ENCODE data around the gene IGSF21.

Gene IGSF21

DNA sequence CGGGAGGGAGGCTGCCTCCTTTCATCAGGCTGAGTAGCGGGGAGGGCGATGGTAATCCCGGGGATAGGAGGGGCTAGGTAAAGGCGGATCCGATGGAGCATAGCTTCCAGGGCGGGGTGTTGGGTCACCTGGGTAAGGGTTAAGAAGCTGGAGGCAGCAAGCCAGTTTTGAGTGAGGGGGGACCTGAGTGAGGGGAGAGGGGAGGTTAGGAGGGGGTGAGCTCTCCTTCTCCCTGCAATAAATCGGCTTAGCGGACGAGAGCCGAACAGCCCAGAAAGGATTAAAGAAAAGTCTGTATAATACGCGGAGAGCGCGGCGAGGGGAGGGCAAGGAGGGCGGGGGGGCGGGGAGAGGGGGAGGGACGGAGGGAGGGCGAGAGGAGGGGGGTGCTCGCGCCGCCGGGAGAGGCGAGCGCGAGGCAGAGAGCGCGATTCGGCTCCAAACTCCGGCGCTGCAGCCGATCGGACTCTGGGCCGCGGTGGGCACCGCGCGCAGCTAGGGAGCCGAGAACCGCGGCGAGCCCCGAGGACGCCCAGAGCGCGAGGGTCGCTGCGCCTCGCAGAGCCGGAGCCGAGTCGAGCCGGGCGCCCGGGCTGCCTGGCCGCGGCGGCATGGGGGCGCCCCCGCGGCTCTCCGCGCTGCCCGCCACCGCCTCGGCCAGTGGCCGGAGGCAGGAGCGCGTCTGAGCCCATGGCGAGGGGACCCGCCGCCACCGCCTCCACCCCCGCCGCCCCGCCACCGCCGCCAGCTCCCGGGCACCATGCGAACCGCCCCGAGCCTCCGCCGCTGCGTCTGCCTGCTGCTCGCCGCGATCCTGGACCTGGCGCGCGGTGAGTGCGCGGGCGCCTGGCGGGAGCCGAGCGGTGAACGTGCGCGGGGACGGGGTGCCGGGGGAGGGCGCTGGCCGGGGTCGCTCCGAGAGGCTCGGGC, at the start of gene IGSF21:
Gene IGSF21, plus strand, starts transcription at position 430 of the 930 bp plus-strand sequence. Its CDS starts 331 bp downstream, at position 761.
- no peak for DNase-seq

DNA sequence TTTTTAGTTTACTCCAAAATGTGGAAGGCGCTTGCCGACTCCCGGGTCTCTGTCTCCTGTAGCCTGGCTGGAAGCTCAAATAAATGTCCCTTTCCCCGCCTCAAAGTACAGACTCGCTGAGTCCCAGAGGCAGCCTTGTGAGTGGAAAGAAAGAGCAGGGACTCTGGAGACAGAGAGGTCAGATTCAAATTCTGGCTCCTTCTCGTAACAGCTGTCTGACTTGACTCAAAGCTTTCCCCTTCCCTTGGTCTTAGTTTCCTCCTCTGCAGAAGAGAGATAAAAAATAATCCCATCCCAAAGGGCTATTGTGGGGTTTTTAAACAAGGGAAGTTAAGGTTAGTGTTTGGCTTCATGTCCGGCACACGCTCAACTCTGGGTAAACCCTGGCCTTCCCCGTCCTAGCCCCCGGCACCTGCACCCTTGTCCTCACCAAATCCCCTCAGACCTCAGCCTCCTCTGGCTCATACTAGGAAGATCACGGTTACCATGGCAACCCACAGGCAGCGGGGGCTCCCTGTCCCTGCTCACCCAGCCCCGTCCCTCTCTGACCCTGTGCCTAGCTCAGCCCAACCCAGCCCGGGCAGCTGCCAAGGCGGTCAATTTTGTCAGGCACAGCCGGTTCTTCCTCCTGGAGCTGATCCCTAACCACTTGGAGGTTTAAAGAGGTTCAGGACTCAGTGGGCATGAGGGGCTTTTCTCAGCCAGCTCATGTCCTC, 49.2 kb upstream of the IGSF21 start:
- no peak for DNase-seq

DNA sequence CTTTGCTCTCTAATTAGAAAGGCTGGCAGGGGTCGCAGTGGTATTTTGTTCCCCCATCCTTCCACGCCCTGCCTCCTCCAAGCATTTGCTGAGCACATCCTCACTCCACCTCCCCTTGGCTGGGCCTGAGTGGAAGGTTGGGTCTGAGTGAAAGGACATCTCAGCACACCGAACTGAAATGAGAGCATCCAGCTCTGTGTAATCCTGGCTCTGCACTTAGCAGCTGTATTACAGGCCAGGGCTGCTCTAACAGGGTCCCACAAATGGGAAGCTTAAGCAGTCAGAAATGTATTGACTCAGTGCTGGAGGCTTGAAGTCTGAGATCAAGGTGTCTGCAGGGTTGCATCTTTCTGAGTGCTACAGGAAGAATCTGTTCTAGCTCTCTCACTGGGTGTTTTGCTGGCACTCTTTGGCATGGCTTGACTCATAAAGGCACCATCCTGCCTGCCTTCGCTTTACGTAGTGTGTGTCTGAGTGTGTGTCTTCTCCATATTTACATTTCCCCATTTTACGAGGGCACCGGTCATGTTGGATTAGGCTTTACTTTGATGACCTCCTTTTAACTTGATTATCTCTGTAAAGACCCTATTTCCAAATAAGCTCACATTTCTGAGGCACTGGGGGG, 48.5 kb upstream of the IGSF21 start:
- DNase-seq, result no peak

DNA sequence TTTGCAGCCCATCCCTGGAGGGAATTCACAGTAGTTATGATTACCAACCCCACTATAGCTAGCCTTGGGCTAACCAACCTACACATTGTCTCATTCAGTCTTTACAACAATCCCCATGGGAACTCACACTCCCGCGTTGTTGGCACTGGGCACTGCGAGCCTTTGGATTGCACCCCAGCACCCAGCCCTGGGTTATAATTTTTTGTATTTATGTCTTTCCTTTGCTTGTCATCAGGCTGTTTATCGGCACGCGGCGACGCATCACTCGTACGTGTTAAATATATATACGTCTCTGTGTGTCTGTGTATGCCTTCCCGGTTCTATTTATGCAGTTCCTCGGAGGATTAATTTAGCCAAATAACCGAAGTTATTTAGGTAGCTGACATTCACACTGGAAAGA, 47.2 kb upstream of the IGSF21 start:
- no peak for DNase-seq

DNA sequence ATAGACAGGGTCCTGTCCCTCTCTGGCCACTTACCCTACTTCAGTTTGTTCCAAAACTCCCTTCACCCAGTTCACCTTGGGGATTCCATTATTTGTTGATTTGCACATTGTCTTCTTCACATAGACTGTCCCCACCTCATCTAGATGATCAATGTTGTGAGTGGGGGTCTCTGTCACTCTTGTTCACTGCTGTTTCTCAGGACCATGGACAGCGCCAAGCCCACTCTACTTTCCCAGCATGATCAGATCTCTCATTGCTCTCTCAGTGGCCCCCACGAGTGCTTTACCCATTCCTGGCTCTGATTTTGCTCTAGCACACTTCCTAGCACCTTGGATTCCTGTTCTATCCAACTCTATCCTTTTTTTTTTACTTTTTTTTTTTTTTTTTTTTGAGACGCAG, 45.4 kb upstream of the IGSF21 start:
- no peak for DNase-seq

DNA sequence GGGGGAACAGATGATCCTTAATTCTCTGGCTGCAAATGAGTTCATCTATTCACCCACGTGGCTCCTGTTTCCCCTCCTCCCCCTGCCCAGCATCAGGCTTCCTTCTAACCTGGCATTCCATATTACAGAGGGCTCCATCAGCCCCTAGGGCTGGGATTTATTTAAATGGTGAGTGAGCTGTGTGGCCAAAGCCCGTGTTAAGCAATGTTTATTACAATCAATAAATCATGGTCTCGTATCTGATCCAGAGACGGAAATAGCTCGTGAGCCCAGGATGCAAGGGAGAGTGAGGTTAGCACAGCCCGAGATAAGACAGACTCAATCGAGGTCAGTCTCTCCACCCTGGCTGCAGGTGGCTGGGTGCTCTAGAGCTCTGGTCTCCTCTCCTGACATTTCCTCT, 43.1 kb upstream of the IGSF21 start:
- no peak for DNase-seq

DNA sequence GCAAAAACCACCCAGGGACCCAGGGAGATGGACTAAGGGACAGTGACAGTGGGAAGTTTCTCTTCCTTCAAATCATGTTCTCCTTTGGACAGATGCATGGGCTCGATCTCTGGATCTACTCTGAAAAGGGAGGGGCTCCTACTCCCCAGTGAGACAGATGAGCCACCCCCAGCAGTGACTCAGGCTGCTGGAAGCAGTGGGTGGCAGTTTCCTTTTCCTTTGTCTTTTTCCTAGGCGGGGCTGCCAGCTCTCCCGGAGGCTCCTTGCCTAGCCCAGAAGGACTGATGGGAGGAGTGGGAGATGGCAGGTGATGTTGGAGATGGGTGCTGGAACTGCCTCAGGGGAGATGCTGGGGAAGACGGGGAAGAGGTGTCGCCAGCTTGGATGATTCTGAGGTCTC, 41.0 kb upstream of the IGSF21 start:
- no peak for DNase-seq

DNA sequence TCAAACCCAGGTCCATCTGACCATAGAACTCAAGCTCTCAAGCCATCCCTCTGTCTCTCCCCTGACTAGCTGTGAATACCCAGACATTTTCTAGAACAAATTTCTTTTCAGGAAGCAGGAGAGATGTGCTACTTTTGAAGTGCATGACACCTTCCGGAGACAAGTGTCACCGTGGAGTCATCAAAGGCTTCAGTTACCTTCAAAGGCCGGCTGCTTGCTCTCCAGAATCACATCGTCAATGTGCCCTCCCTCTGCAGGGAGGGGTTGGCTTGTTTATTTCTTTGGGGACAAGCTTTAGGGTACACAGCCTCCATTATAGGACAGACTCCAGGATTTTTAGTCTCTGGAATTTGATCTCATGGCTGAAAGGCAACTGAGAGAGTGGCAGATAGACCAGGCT, 37.7 kb upstream of the IGSF21 start:
- no peak for DNase-seq

DNA sequence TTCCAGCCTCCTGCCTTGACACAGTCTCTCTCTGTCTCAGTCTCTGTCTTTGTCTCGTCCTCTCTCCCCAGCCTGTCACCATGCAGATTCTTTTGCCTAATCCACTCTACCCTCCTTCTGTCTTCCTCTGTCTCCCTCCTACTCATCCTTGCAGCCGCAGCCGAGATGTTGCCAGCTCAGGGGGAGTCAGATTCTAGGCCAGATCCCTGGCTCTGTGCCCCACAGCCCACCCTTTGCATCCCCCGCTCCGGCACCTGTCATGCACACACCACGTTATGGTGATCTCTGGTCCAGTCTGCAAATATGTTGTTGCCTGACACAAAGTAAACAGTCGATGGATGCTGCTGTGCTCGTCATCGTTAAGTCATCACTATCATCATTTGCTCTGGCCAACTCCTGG, 35.5 kb upstream of the IGSF21 start:
- no peak for DNase-seq

DNA sequence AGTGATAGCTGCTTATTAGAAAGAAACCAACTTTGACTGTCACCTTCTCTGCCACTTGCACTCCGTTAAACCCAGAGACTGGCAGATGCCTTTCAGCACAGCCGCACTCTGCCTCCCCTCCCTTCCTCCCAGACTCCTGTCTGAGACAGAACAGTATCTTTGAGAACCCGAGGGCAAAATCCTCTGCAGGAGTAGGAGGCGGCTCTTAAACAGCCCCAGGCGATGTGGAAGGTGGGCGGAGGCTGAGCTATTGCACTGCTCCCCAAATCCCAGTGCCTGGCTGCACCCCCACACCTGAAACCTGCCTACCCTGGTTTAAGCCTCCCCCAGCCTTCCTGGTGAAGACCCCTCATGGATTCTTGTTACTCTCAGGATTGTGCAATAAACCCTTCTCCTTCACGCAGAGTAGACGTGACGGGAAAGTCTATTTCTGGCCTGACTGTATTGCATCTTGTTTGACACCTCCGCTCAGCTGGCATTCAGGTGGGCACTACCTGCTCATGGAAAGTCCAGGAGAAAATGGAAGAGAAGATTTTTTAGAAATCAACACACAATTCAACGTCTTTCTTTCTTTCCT, 34.4 kb upstream of the IGSF21 start:
- no peak for DNase-seq

DNA sequence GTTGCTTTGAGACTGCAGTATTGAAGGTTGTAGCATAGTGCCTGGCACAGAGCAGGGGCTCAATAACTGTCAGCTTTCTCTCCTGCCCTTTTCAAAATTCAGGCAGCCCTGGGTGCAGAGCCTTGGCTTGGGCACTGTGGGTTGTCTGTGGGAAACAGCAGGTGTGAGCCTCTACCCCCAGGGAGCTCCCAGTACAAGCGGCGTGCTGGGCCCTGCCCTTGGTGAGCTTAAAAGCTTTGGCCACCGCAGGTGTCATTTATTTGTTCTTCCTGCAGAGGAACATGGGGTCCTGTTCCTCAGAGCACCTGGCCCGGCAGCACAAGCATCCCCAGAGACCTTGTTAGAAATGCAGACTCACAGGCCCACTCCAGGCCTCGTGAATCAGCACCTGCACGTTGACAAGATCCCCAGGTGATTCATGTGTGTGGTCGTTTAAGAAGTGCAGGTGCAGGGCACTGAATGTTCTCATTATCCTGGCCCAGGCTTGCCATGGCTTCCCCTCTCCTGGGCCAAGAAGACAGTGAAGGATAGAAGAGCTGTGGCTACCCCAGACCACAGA, 29.9 kb upstream of the IGSF21 start:
- DNase-seq, result no peak

DNA sequence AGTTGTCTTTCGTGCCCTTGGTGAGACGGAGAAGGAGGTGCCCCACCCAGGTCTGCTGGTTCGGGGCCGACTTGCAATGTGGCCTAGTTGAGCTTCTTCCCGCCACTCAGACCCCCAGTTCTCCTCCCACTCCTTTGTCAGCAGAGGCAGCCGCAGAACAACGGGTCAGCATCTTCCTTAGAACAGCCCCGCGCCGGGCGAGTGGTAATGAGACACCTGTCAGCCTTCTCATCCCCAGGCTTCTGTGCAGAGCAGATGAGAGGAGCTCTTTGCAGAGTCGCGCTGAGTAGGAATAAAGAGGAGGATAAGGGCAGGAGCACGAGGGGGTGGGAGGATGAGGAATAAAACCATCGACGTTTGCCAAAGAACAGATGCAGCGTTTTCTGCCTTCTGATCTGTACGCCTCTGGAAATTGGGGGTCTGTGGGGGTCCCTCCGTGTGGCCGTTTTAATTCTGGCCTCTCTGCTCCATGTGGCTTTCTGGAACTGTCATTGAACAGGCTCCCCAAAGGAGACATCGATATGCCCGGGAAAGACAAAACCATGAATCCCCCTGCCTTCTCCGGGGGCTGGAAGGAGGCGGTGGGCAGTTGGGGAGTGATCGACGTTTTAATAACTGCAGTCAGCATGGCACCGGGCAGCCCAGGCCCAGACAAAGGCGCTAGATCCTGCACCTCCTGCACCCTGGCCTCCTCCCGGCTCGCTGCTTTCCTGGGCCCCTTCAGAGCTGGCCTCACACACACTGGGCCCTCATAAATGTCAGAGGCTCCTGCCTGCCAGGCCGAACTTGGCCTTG, 27.5 kb upstream of the IGSF21 start:
- DNase-seq, result no peak

DNA sequence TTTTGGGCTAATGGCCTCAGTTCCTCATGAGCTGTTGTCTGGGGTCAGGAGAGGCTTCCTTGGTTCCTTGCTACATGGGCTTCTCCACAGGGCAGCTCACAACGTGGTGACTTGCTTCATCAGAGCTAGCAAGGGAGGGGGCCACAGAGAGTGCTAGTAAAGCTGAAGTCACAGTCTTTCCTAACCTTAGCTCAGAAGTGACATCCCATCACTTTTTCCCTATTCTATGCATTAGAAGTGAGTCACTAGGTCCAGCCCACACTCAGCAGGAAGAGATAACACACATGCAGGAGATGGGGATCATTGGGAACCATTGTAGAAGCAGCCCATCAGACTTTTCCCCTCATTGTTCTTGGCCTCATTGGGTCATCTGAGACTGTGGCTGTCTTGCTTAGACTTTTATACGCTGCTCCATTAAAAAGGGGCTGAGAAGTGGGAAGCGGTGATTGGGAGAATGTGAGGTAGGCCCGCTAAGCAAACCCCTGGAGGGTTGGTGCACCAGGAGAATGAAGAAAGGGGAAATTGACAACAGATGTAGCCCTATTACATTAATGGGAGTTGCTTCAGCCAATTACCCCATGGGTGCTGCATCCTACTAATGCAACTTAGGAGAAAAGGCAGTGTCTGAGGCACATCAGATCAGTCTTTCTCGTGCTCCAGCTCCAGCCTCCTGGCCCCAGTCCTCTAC, 22.1 kb upstream of the IGSF21 start:
- DNase-seq, result no peak

DNA sequence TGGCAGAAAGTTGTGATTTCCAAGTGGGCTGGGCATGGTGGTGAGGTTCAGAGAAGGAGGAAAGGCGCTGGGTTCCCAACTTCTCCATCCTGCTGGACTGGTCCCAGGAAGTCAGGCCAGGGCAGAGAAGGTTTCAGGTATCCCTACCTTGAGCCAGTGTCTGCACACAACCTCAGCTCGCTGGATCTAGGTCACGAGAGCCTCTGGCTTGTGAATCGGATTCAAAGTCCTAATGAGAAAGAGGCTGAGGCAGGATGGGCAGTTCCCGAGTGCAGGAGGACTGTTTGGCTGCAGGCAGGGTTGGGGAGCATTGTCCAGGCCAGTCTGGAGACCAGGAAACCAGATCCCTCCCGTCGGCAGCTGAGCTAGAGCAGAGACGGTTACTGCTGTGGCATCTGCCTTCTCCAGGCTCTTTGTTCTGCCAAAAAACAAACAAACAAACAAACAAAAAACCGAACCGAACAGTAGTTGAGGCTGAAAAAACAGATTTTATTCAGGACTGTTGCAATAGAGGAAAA, 19.5 kb upstream of the IGSF21 start:
- no peak for DNase-seq

DNA sequence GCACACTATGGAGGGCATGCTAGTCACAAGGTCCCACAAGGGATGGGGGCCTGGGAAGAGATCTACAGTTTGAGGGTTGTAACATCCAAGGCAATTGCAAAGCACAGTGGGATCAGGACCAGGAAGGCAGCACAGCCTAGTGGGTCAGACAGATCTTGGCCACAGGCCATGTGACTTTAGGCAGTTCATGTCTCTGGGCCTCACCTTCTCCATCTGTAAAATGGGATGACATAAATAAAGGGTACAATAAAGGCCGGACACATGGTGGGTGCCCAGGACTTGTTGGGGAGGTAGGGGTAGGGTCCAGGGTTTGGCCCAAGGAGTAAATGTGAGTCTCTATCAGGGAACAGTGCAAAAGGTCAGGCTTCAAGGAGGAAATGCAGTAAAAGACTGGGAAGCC, 18.1 kb upstream of the IGSF21 start:
- no peak for DNase-seq

DNA sequence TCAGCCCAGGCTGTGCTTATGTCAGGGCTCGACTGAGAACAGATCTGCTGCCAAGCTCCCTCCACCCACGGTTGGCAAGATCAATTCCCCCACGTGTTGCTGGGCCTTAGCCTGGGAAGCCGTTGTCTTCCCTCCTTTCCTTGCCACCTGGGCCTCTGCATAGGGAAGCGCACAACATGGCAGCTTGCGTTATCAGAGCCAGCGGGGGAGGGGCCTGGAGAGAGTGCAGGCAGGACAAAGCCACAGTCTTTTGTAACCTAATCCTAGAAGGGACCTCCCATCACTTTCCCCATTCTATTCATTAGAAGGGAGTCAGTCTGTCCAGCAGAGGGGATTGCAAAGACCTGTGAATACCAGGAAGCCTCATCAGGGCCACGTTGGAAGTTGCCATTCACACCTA, 17.0 kb upstream of the IGSF21 start:
- no peak for DNase-seq

DNA sequence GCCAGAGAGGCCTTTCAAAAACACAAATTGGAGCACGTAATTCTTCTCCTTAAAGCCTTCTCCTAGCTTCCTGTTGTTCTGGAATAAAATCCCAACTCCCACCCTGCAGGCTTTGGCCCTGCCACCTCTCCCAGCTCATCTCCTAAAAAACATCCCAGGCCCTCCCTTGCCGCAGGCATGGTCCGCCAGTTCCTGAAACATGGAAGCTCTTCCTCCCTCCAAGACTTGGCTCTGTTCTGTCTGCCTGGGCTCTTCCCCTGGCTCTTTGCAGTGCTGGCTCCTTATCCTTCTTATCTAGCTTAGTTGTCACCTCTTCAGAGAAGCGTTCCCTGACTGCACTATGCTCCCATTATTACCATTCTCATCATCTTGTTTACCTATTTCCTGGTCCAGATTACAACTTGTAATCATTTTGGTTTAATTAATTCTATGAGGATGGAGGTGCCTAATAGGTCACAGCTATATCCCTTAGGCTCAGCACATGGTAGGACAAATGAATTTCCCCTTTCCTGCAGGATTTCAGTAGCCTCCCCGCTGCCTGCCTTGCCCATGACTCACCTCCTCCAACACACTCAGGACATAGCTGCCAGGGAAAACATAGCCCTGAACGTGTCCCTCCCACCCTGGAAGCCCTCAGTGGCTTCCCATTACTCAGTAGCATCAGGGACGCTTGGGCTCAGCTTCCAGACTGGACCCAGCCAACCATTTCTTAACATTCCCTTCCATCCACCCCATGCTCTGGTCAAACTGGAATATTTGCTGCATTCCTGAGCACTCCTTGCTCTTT, 15.7 kb upstream of the IGSF21 start:
- no peak for DNase-seq

DNA sequence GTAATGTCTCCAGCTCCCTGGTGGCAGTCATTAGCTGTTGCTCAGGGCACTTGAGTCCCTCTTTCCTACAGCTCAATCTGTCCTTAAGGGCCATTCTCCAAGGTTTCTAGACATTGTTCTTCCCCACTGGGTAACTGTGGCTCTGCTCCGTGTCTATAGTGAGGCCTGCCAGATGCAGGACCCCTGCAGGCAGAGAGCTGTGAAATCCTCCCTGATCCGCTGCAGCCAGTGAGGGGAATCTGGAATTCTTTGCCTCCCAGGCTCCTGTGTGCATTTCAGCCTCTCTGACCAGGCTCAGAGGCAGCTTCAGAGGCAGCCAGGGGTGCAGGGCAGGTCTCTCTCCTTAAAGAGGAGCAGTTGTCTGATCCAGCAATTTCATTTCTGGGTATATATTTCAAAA, 14.4 kb upstream of the IGSF21 start:
- no peak for DNase-seq

DNA sequence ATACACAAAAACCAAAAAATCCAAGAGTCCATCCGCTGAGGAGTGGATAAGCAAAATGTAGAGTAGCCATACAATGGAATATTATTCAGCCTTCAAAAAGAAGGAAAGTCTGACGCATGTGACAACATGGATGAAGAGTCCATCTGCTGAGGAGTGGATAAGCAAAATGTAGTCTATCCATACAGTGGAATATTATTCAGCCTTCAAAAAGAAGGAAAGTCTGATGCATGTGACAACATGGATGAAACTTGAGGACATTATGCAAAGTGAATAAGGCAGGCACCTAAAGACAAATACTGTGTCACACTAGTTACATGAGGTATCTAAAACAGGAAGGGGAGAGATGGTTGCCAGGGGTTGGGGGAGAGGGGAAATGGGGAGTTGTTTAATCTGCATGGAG, 14.0 kb upstream of the IGSF21 start:
- DNase-seq, result no peak

DNA sequence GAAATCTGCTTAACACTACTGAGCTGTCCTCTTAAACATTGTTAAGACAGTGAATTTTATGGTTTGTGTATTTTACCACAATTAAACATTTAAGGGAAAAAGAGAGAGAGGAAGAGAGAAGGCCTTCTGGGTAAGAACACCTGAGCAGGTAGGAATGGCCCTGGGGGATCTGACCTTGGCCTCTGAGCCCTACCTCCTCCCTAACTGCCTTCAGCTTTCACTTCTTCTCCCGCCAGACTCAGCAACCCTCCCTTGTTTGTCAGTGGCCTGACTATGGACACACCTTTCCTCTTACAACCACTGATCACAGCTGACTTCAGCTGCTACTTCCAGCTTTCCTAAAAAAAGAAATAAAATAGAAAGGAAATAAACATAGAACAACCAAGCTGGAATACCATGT, 13.5 kb upstream of the IGSF21 start:
- DNase-seq, result no peak

DNA sequence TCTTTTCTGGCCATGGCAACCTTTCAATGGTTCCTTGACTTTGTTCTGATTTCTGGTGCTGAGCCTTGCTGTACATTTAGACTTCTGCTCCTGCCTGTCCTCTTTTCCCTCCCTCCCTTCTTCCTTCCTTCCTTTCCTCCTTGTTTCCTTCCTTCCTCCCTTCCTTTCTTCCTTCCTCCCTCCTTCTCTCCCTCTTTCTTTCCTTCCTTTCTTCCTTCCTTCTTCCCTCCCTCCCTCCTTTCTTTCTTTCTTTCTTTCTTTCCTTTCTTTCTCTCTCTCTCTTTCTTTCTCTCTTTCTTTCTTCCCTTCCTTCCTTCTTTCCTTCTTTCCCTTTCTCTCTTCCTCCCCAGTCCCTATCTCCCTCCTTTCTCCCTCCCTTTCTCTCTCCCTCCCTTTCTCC, 10.4 kb upstream of the IGSF21 start:
- DNase-seq, result no peak
